ENCODE data around the gene GALR2. TPM values are rescaled to one million over a fixed set of nuclear protein-coding genes. Genes with fewer than 3 reads are reported as not detected.
A peak's percentile ranks its signal among the peaks of the same experiment; 100 is the strongest.

Gene GALR2
- total and polyA plus RNA-seq, 5 donors = not detected

- Histone ChIP-seq H3K27me3 (ENCODE audit: control insufficient read depth, insufficient read depth) (no peaks in the 10 kb centered on the region), H3K4me1 (ENCODE audit: control insufficient read depth, insufficient read depth, low read length) (no peaks in the 10 kb centered on the region), H3K4me3 (ENCODE audit: low read length) (no peak overlapping the region), H3K9me3 (ENCODE audit: control insufficient read depth, low read length) (no peaks in the 10 kb centered on the region), H3K27ac (ENCODE audit: low read length) (no peak overlapping the region)
- DNase-seq = peak in 1 of 3 donors; percentile 69
- intact Hi-C loops (cut with DNase I) = no loop called here
- WGBS = 78% methylated on average over 20 of the region's 20 CpGs
- no peak for ATAC-seq
Observed at GRCh38 chr17:76082326-76083251, 8.0 kb downstream of the GALR2 start.

- ATAC-seq (no peak), DNase-seq (peak in 1 of 3 donors; percentile 65)
- intact Hi-C loops (cut with DNase I) = no loop called here
- 84% methylated on average over 15 of the region's 15 CpGs for WGBS
- Histone ChIP-seq H3K4me1 (ENCODE audit: control insufficient read depth, insufficient read depth, low read length) (no peaks in the 10 kb centered on the region), H3K9me3 (ENCODE audit: control insufficient read depth, low read length) (no peaks in the 10 kb centered on the region), H3K27me3 (ENCODE audit: control insufficient read depth, insufficient read depth) (no peaks in the 10 kb centered on the region), H3K27ac (ENCODE audit: low read length) (no peak overlapping the region), H3K4me3 (ENCODE audit: low read length) (no peak overlapping the region)
Observed at GRCh38 chr17:76083536-76084182, 9.1 kb downstream of the GALR2 start.

DNA sequence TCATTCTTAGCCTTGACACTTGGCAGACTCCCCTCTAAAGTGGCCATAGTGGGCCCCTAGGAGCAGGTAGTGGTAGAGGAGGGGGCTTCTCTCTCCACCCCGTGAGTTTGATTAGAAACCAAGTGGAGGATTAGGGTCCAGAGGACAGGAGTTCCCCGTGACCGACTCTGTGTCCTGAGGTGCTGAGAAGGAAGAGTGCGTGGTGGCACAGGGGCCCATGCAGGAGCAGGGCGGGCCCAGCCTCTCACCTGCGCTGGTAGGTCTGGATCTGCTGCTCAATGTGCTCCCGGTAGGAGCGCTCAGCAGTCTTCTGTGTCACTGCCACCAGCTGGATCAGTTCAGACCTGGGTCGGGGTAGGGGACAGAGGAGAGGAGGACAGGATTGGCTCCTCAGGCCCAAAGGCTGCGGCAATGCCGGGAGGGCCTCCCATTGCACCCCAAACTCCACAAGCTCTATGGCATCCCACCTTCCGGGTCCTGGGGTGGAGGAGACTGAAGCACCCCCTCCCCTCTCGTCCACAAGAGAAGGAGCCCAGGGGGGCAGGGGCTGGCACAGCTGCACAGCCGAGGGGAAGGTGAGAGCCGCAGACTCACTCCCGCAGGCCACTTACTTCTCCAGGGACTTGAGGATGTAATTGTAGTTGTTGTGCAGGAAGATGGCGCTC, 10.6 kb downstream of the GALR2 start:
- Histone ChIP-seq H3K4me3 (ENCODE audit: low read length) (no peak overlapping the region), H3K27ac (ENCODE audit: low read length) (no peak overlapping the region), H3K27me3 (ENCODE audit: control insufficient read depth, insufficient read depth) (no peaks in the 10 kb centered on the region), H3K4me1 (ENCODE audit: control insufficient read depth, insufficient read depth, low read length) (no peaks in the 10 kb centered on the region), H3K9me3 (ENCODE audit: control insufficient read depth, low read length) (no peaks in the 10 kb centered on the region)
- WGBS = 88% methylated on average over 17 of the region's 17 CpGs
- intact Hi-C loops (cut with DNase I) = no loop called here
- no peak for ATAC-seq
- no peak for DNase-seq

DNA sequence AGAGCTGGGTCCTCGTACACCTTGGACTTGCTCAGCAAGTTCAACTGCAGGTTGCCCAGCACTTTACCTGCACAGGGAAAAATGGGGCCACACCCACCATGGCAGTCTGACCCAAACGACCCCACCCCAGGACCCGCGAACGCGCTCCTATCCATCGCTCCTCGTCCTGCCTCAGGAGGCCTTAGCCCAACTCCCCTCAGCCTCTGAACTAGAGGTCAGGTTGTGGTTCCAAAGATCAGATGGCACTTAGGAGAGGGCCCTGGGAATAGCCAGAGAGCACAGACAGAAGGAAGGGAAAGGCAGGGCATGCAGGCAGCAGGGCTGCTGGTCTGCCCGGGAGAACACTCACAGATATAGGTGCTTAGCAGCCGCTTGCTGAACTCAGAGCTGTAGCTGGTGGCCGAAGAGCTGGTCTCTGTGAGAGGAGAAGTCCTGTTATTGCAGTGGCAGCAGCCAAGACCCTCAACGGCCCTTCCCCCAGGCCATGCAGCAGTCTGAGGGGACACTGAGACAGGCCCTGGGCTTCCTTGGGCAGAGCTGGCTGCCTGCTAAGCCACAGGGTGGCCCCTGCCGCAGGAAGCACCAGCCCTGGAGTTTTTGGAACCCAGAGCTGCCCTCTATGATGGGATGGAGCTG, 11.3 kb downstream of the GALR2 start:
- ATAC-seq (no peak), DNase-seq (no peak)
- Histone ChIP-seq H3K4me1 (ENCODE audit: control insufficient read depth, insufficient read depth, low read length) (no peaks in the 10 kb centered on the region), H3K9me3 (ENCODE audit: control insufficient read depth, low read length) (no peaks in the 10 kb centered on the region), H3K4me3 (ENCODE audit: low read length) (no peak overlapping the region), H3K27me3 (ENCODE audit: control insufficient read depth, insufficient read depth) (no peaks in the 10 kb centered on the region), H3K27ac (ENCODE audit: low read length) (no peak overlapping the region)
- intact Hi-C loops (cut with DNase I) = no loop called here
- WGBS = 87% methylated on average over 13 of the region's 13 CpGs

- WGBS = 96% methylated on average over 9 of the region's 9 CpGs
- Histone ChIP-seq H3K9me3 (ENCODE audit: control insufficient read depth, low read length) (no peaks in the 10 kb centered on the region), H3K4me3 (ENCODE audit: low read length) (no peak overlapping the region), H3K27ac (ENCODE audit: low read length) (no peak overlapping the region), H3K4me1 (ENCODE audit: control insufficient read depth, insufficient read depth, low read length) (no peaks in the 10 kb centered on the region), H3K27me3 (ENCODE audit: control insufficient read depth, insufficient read depth) (no peaks in the 10 kb centered on the region)
- DNase-seq = no peak
- no peak for ATAC-seq
- intact Hi-C loops (cut with DNase I) = no loop called here
Observed at GRCh38 chr17:76086384-76086783, 11.8 kb downstream of the GALR2 start.

DNA sequence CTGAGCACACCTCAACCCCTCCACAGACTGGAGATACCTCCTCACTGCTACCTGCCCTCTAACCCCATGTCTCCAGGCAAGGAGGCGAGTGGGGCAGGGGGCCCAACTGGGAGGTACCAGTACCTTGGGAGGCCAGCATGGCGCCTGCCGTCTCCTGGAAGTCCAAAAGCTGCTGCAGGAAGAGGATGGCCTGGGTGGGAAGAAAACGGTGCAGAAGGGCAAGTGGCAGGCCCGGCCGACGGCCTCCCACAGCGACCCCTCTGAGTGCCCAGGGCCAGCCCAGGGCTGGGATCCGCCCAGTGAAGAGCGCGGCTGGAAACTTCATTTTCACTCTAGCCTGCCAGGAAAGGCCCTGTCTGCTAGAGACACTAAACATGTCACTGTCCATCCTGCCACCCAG, 12.9 kb downstream of the GALR2 start:
- DNase-seq (no peak), ATAC-seq (no peak)
- no peaks in the 10 kb centered on the region for H3K9me3 ChIP-seq (ENCODE audit: control insufficient read depth, low read length)
- no peaks in the 10 kb centered on the region for H3K4me1 ChIP-seq (ENCODE audit: control insufficient read depth, insufficient read depth, low read length)
- intact Hi-C loops (cut with DNase I) = no loop called here
- H3K27me3 ChIP-seq (ENCODE audit: control insufficient read depth, insufficient read depth) = no peaks in the 10 kb centered on the region
- WGBS = 91% methylated on average over 11 of the region's 11 CpGs
- no peak overlapping the region for H3K27ac ChIP-seq (ENCODE audit: low read length)
- no peak overlapping the region for H3K4me3 ChIP-seq (ENCODE audit: low read length)

DNA sequence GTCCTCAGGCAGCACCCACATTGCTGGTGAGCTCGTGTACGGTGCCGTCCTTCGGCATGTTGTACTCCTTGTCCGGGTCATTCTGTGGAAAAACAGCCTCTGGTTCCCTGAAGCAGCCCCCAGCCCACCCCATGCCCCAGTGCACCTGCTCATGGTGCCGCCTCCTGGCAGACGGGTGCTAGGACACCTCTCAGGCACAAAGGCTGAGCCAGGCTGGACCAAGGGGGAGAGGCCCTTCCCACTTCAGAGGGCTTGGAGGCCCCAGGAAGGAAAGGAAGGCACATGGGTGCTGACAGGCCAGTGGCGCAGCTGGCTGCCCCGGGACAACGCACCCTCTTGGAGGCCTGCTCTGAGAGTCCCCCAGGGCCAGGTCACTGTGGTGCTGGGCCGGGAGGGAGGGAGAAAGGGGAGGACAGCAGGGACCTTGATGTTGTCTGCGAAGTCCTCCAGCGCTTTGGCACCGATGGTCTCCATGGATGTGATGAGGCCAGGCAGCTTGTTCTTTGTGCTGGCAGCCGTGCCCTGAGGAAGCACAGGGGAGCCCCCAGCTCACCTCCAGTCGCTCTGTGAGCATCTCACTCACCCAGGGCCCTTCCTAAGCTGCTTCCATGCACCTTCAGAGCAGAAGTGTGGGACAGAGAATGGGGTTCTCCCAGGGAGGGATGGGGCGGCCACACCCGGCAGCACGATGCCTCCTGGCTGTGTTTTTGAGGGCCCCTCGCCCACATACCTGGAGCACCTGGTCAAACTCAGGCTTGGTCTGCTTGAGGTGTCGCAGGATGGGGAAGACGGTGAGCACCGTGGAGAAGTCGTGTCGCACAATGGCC, 13.7 kb downstream of the GALR2 start:
- 93% methylated on average over 25 of the region's 25 CpGs for WGBS
- no peak overlapping the region for H3K27ac ChIP-seq (ENCODE audit: low read length)
- no peak overlapping the region for H3K4me3 ChIP-seq (ENCODE audit: low read length)
- H3K4me1 ChIP-seq (ENCODE audit: control insufficient read depth, insufficient read depth, low read length) = no peaks in the 10 kb centered on the region
- H3K9me3 ChIP-seq (ENCODE audit: control insufficient read depth, low read length) = no peaks in the 10 kb centered on the region
- DNase-seq (no peak), ATAC-seq (no peak)
- no peaks in the 10 kb centered on the region for H3K27me3 ChIP-seq (ENCODE audit: control insufficient read depth, insufficient read depth)
- intact Hi-C loops (cut with DNase I) = no loop called here

DNA sequence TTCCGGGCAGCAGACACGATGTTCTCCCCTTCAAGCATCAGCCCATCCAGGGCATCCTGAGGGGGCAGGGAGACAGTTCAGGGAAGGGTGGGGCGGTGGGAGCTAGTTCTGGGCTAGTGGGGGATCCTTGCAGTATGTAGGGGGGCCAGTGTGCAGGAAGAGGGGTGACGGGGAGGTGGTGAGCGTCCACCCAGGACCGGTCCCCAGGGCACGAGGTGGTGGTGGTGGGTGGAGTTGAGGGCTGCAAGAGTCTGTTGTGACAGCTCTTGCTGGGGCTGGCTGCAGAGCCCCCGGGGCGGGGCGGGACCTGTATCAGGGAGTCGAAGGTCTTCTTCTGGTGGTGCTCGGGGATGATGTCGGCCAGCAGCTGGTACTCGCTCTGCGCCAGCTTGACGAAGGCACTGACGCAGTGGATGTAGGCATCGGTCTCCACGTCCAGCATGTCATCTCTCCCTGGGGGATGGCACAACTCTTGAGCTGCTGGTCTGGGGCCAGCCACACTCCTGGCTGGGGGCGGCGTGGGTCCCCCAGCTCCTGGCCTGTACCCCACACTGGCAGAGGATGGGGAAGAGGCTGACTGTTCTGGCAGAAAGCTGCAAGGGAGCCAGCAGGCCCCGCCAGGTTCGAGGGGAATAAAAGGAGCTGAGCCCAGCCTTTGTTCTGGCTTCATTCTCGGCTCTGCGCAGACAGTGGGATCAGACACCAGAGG, 14.4 kb downstream of the GALR2 start:
- Histone ChIP-seq H3K4me3 (ENCODE audit: low read length) (no peak overlapping the region), H3K27me3 (ENCODE audit: control insufficient read depth, insufficient read depth) (no peaks in the 10 kb centered on the region), H3K27ac (ENCODE audit: low read length) (no peak overlapping the region), H3K4me1 (ENCODE audit: control insufficient read depth, insufficient read depth, low read length) (no peaks in the 10 kb centered on the region), H3K9me3 (ENCODE audit: control insufficient read depth, low read length) (no peaks in the 10 kb centered on the region)
- intact Hi-C loops (cut with DNase I) = no loop called here
- WGBS = 95% methylated on average over 25 of the region's 25 CpGs
- no peak for ATAC-seq
- DNase-seq = no peak

DNA sequence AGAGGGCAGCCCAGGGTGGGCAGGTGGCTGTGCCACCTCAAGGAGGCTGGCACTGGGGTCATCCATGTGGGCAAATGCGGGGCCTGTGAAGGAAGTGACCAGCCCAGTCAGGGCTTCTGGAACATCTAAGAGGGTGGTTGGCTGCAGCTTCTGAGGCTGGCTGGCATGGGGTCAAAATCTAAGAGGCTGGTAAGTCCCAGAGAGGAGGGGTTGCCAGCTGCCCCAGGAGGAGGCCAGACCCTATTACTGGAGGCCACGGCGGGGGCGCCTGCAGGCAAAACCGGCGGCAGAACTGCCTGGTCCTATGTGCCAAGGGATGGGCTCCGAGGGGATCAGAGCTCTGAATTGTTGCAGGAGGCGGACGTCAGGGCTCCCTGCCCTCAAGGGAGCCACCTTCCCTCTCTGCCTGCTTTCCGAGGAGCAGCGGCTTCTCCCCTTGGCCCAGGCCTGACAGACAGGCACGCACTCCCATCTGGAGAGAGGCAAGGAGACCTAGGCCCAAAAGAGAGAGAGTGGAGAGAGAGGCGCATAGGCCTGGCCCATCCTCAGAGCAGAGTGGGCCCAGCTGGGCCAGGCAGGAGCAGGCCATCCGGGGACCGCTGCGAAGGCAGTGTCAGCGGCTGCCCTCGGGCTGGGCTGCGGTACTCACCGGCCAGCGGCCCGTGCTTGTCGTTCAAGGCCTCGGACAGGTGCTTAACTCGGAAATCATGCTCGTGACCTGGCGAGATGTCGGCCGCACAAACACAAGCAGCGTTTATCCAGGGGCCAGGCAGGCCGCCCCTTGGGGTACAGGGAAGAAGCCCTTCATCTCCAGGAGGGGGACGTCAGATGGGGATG, 15.3 kb downstream of the GALR2 start:
- H3K4me1 ChIP-seq (ENCODE audit: control insufficient read depth, insufficient read depth, low read length) = no peaks in the 10 kb centered on the region
- intact Hi-C loops (cut with DNase I) = loop anchor here in 1 of 4 donors (2.0 kb wide), 1 partner anchor 17 kb away; the partner anchor contains the start of gene SRP68
- no peak overlapping the region for H3K27ac ChIP-seq (ENCODE audit: low read length)
- H3K9me3 ChIP-seq (ENCODE audit: control insufficient read depth, low read length) = no peaks in the 10 kb centered on the region
- no peak overlapping the region for H3K4me3 ChIP-seq (ENCODE audit: low read length)
- H3K27me3 ChIP-seq (ENCODE audit: control insufficient read depth, insufficient read depth) = no peaks in the 10 kb centered on the region
- ATAC-seq (no peak), DNase-seq (no peak)
- 93% methylated on average over 32 of the region's 32 CpGs for WGBS

Measured in right cardiac atrium (tissue), 5 donors.